Naive B cell (primary cell): Measurements from ENCODE around the gene CD82. TPM values are rescaled to one million over a fixed set of nuclear protein-coding genes. Genes with fewer than 3 reads are reported as not detected.
A peak's percentile ranks its signal among the peaks of the same experiment; 100 is the strongest.
"Not testable (repeated sequence)": the region's sequence is repeated elsewhere in the genome, so short reads cannot be mapped to it uniquely, and the experiment has no call there.

Experiments used
- ATAC-seq, 2 donors: fragments of 150-1000 bp; cut with Tn5 transposase; 2 replicates each; pipeline ENCODE4 v1.10.0; 2021; ENCODE audit warnings: low read depth in 2 of 2, mild to moderate bottlenecking in 2 of 2, moderate library complexity in 2 of 2
- DNase-seq: peaks from one replicate; pipeline ENCODE4 v3.0.0; 2022
- H3K27ac Mint-ChIP-seq, 6 donors: one replicate each; pipeline ENCODE4 v1.8.0; 2020 to 2022; ENCODE audit warnings: mild to moderate bottlenecking in 6 of 6, mixed read lengths in 6 of 6, moderate library complexity in 5 of 6, inconsistent platforms in 2 of 6
- H3K27me3 Mint-ChIP-seq, 3 donors: one replicate each; pipeline ENCODE4 v1.8.0; 2021 to 2022; ENCODE audit warnings: mixed read lengths in 3 of 3, mild to moderate bottlenecking in 1 of 3
- H3K36me3 Mint-ChIP-seq, 2 donors: one replicate each; pipeline ENCODE4 v1.8.0; 2020 to 2022; ENCODE audit warnings: mixed read lengths in 2 of 2, inconsistent platforms in 1 of 2, mild to moderate bottlenecking in 1 of 2
- H3K4me1 Mint-ChIP-seq, 3 donors: one replicate each; pipeline ENCODE4 v1.8.0; 2020 to 2022; ENCODE audit warnings: mixed read lengths in 3 of 3, inconsistent platforms in 1 of 3, mild to moderate bottlenecking in 1 of 3, moderate library complexity in 1 of 3
- H3K4me3 Mint-ChIP-seq, 8 donors: one replicate each; pipeline ENCODE4 v1.8.0; 2020 to 2022; ENCODE audit warnings: mild to moderate bottlenecking in 8 of 8, mixed read lengths in 8 of 8, moderate library complexity in 8 of 8, inconsistent platforms in 2 of 8
- H3K9me3 Mint-ChIP-seq, 7 donors: one replicate each; pipeline ENCODE4 v1.8.0; 2020 to 2022; ENCODE audit warnings: mixed read lengths in 7 of 7, mild to moderate bottlenecking in 5 of 7, inconsistent platforms in 2 of 7, moderate library complexity in 1 of 7
- polyA plus RNA-seq, 6 donors: library from polyadenylated mRNA; unstranded; fragments of 300-500 nt; fragmentation: Illumina TruSeq; gene quantifications; one replicate each; pipeline ENCODE4 v1.2.3, GENCODE V29; 2021; ENCODE audit warnings: low read depth in 6 of 6

Gene CD82
- polyA plus RNA-seq, 6 donors from 2014 or later: 146 to 292 (median 225) TPM

- Mint-ChIP-seq H3K27me3 (peaks cover 22 to 68% (median 48%) of the 10 kb centered on the region in 3 donors), H3K9me3 (no peaks in the 10 kb centered on the region), H3K4me1 (peaks cover 0 to 14% (median 9%) of the 10 kb centered on the region in 3 donors), H3K27ac (peak overlapping the region in 1 of 6 donors; percentile 82), H3K36me3 (no peaks in the 10 kb centered on the region), H3K4me3 (no peak overlapping the region)
- ATAC-seq: peak in 1 of 2 donors; percentile 32
- DNase-seq: no peak
These were observed 69.2 kb downstream of the CD82 start for GRCh38 chr11:44634401-44635281.

- Mint-ChIP-seq H3K4me1 (peaks cover 0 to 5% (median 4%) of the 10 kb centered on the region in 3 donors), H3K36me3 (no peaks in the 10 kb centered on the region), H3K4me3 (no peak overlapping the region), H3K27me3 (peaks cover 18 to 56% (median 38%) of the 10 kb centered on the region in 3 donors), H3K9me3 (peaks cover 3 to 22% (median 11%) of the 10 kb centered on the region in 7 donors), H3K27ac (no peak overlapping the region)
- ATAC-seq (no peak), DNase-seq (no peak)
These were observed 72.0 kb downstream of the CD82 start for GRCh38 chr11:44637487-44637886.

GRCh38 chr11:44638032-44638431 lies 72.6 kb downstream of the CD82 start:
- peaks cover 7 to 27% (median 16%) of the 10 kb centered on the region in 7 donors for H3K9me3 Mint-ChIP-seq
- H3K36me3 Mint-ChIP-seq: no peaks in the 10 kb centered on the region
- ATAC-seq: no peak
- DNase-seq: no peak
- peaks cover 0 to 3% (median 0%) of the 10 kb centered on the region in 3 donors for H3K4me1 Mint-ChIP-seq
- H3K27ac Mint-ChIP-seq: no peak overlapping the region
- H3K27me3 Mint-ChIP-seq: peaks cover 13 to 52% (median 38%) of the 10 kb centered on the region in 3 donors
- no peak overlapping the region for H3K4me3 Mint-ChIP-seq

GRCh38 chr11:44643217-44643616 lies 77.8 kb downstream of the CD82 start:
- peaks cover 9 to 67% (median 28%) of the 10 kb centered on the region in 7 donors for H3K9me3 Mint-ChIP-seq
- DNase-seq (no peak), ATAC-seq (no peak)
- H3K36me3 Mint-ChIP-seq: peaks cover 0 to 23% of the 10 kb centered on the region in 2 donors
- no peaks in the 10 kb centered on the region for H3K4me1 Mint-ChIP-seq
- peaks cover 14 to 33% (median 23%) of the 10 kb centered on the region in 3 donors for H3K27me3 Mint-ChIP-seq
- H3K27ac Mint-ChIP-seq: no peak overlapping the region
- no peak overlapping the region for H3K4me3 Mint-ChIP-seq

- Mint-ChIP-seq H3K4me1 (peaks cover 0 to under 1% (median 0%) of the 10 kb centered on the region in 3 donors), H3K27me3 (peaks cover 21 to 36% (median 35%) of the 10 kb centered on the region in 3 donors), H3K36me3 (peaks cover 0 to 23% of the 10 kb centered on the region in 2 donors), H3K27ac (no peak overlapping the region), H3K9me3 (peaks cover 9 to 59% (median 27%) of the 10 kb centered on the region in 7 donors), H3K4me3 (no peak overlapping the region)
- DNase-seq: no peak
- ATAC-seq: no peak
These were observed 80.4 kb downstream of the CD82 start for GRCh38 chr11:44645827-44646226.

- peaks cover 28 to 45% (median 35%) of the 10 kb centered on the region in 3 donors for H3K27me3 Mint-ChIP-seq
- H3K4me1 Mint-ChIP-seq: peaks cover 11 to 14% (median 11%) of the 10 kb centered on the region in 3 donors
- not testable (repeated sequence) for DNase-seq, H3K4me3 Mint-ChIP-seq, H3K27ac Mint-ChIP-seq, ATAC-seq
- H3K9me3 Mint-ChIP-seq: peaks cover 5 to 46% (median 25%) of the 10 kb centered on the region in 7 donors
- H3K36me3 Mint-ChIP-seq: peaks cover 0 to 23% of the 10 kb centered on the region in 2 donors
These were observed 81.9 kb downstream of the CD82 start for GRCh38 chr11:44647255-44647955.

- Mint-ChIP-seq H3K36me3 (peaks cover 0 to 23% of the 10 kb centered on the region in 2 donors), H3K27me3 (peaks cover 28 to 45% (median 35%) of the 10 kb centered on the region in 3 donors), H3K4me3 (no peak overlapping the region), H3K9me3 (peaks cover 0 to 39% (median 20%) of the 10 kb centered on the region in 7 donors), H3K27ac (no peak overlapping the region), H3K4me1 (peaks cover 11 to 16% (median 11%) of the 10 kb centered on the region in 3 donors)
- DNase-seq: no peak
- ATAC-seq: no peak
These were observed 82.6 kb downstream of the CD82 start for GRCh38 chr11:44648109-44648508.

- ATAC-seq (peak; percentile 96 to 99), DNase-seq (peak; percentile 29)
- peak overlapping the region in 3 of 6 donors; percentile 11 to 81 (median 75) for H3K27ac Mint-ChIP-seq
- peaks cover 28 to 48% (median 28%) of the 10 kb centered on the region in 3 donors for H3K27me3 Mint-ChIP-seq
- peak overlapping the region in 2 of 8 donors; percentile 45 to 61 for H3K4me3 Mint-ChIP-seq
- H3K9me3 Mint-ChIP-seq: peaks cover 0 to 13% (median 6%) of the 10 kb centered on the region in 7 donors
- H3K36me3 Mint-ChIP-seq: peaks cover 0 to 6% of the 10 kb centered on the region in 2 donors
- H3K4me1 Mint-ChIP-seq: peaks cover 11 to 16% (median 11%) of the 10 kb centered on the region in 3 donors
These were observed 86.2 kb downstream of the CD82 start for GRCh38 chr11:44651535-44652155.

GRCh38 chr11:44652901-44653644 lies 87.6 kb downstream of the CD82 start:
- Mint-ChIP-seq H3K4me3 (no peak overlapping the region), H3K27ac (no peak overlapping the region), H3K36me3 (no peaks in the 10 kb centered on the region), H3K4me1 (peaks cover 11 to 16% (median 11%) of the 10 kb centered on the region in 3 donors), H3K27me3 (peaks cover 19 to 39% (median 19%) of the 10 kb centered on the region in 3 donors), H3K9me3 (no peaks in the 10 kb centered on the region)
- DNase-seq (no peak), ATAC-seq (no peak)

GRCh38 chr11:44654057-44654456 lies 88.6 kb downstream of the CD82 start:
- H3K27me3 Mint-ChIP-seq: peaks cover 10 to 42% (median 19%) of the 10 kb centered on the region in 3 donors
- H3K4me3 Mint-ChIP-seq: no peak overlapping the region
- no peak overlapping the region for H3K27ac Mint-ChIP-seq
- DNase-seq: no peak
- no peak for ATAC-seq
- H3K36me3 Mint-ChIP-seq: peaks cover 0 to 4% of the 10 kb centered on the region in 2 donors
- peaks cover 0 to 3% (median 0%) of the 10 kb centered on the region in 7 donors for H3K9me3 Mint-ChIP-seq
- H3K4me1 Mint-ChIP-seq: peaks cover 11 to 16% (median 11%) of the 10 kb centered on the region in 3 donors

- peaks cover 11 to 16% (median 11%) of the 10 kb centered on the region in 3 donors for H3K4me1 Mint-ChIP-seq
- H3K36me3 Mint-ChIP-seq: peaks cover 0 to 9% of the 10 kb centered on the region in 2 donors
- no peak for ATAC-seq
These were observed 89.1 kb downstream of the CD82 start for GRCh38 chr11:44654596-44654995.

GRCh38 chr11:44657836-44658505 lies 92.5 kb downstream of the CD82 start:
- H3K36me3 Mint-ChIP-seq: peaks cover 5 to 18% of the 10 kb centered on the region in 2 donors
- peaks cover 3 to 15% (median 10%) of the 10 kb centered on the region in 7 donors for H3K9me3 Mint-ChIP-seq
- no peaks in the 10 kb centered on the region for H3K4me1 Mint-ChIP-seq
- DNase-seq (no peak), ATAC-seq (no peak)
- no peak overlapping the region for H3K4me3 Mint-ChIP-seq
- H3K27me3 Mint-ChIP-seq: peaks cover 12 to 31% (median 28%) of the 10 kb centered on the region in 3 donors
- no peak overlapping the region for H3K27ac Mint-ChIP-seq

More at GRCh38 chr11:44654596-44654995, 89.1 kb downstream of the CD82 start:
- peak overlapping the region in 1 of 6 donors; percentile 30 for H3K27ac Mint-ChIP-seq
- peaks cover 8 to 41% (median 20%) of the 10 kb centered on the region in 3 donors for H3K27me3 Mint-ChIP-seq
- DNase-seq: no peak
- H3K4me3 Mint-ChIP-seq: no peak overlapping the region
- H3K9me3 Mint-ChIP-seq: peaks cover 0 to 6% (median 0%) of the 10 kb centered on the region in 7 donors
